IMR-90 (cell line): ENCODE data around the gene MCM6.

ENCODE experiments used
- CTCF ChIP-seq: conservative IDR thresholded peaks from 2 replicates; pipeline ENCODE4 v1.5.1; 2012; ENCODE audit warnings: mild to moderate bottlenecking, low read depth, low read length, improper control_type of control experiment
- MAFK ChIP-seq: IDR thresholded peaks from 2 replicates; pipeline ENCODE4 v1.6.1; 2012; ENCODE audit warnings: low read depth, low read length, improper control_type of control experiment
- MAZ ChIP-seq: IDR thresholded peaks from 2 replicates; pipeline ENCODE4 v1.6.1; 2012; ENCODE audit warnings: low read depth, mild to moderate bottlenecking, low read length, improper control_type of control experiment, moderate library complexity, borderline replicate concordance
- USF2 ChIP-seq: fragments of 150-350 bp; IDR thresholded peaks from 2 replicates; pipeline ENCODE4 v1.6.1; 2017; ENCODE audit warnings: mild to moderate bottlenecking, antibody characterized with exemption, low read length, low read depth

GRCh38 chr2:135796606-135797005, 79.6 kb downstream of the MCM6 start:
- TF ChIP-seq MAFK (no peak), CTCF (no peak), MAZ (no peak), USF2 (no peak)
